NCI-H187 (cell line): Measurements from ENCODE around the gene ETNK2.
A peak's percentile ranks its signal among the peaks of the same experiment; 100 is the strongest.

Experiments
- DNase-seq, 2 experiments: peaks; one replicate each; lab custom pipeline; 2025; lab: John Stamatoyannopoulos, UW

ETNK2 gene

GRCh38 chr1:204151552-204152309 lies at the start of gene ETNK2:
Gene ETNK2 (minus strand): TSS chr1:204152044. CDS start chr1:204151852, 192 bp downstream.
- DNase-seq, result peak; percentile 34 to 75

- DNase-seq, result no peak
Observed at GRCh38 chr1:204201348-204202040, 49.6 kb upstream of the ETNK2 start.

- DNase-seq, result no peak
Observed at GRCh38 chr1:204199579-204199978, 47.7 kb upstream of the ETNK2 start.

- no peak for DNase-seq
Observed at GRCh38 chr1:204198348-204199340, 46.8 kb upstream of the ETNK2 start.

- no peak for DNase-seq
Observed at GRCh38 chr1:204197068-204197467, 45.2 kb upstream of the ETNK2 start.

GRCh38 chr1:204196068-204196795 lies 44.4 kb upstream of the ETNK2 start, which contains the start of gene KISS1:
Gene KISS1 (minus strand): TSS chr1:204196491. CDS start chr1:204192876, 3,615 bp downstream.
- no peak for DNase-seq

GRCh38 chr1:204194771-204195170 lies 42.9 kb upstream of the ETNK2 start:
- DNase-seq, result no peak

- DNase-seq, result no peak
Observed at GRCh38 chr1:204194080-204194479, 42.2 kb upstream of the ETNK2 start.

- no peak for DNase-seq
Observed at GRCh38 chr1:204192589-204193352, 40.9 kb upstream of the ETNK2 start.

- DNase-seq, result no peak
Observed at GRCh38 chr1:204192046-204192445, 40.2 kb upstream of the ETNK2 start.

GRCh38 chr1:204191456-204191855 lies 39.6 kb upstream of the ETNK2 start:
- no peak for DNase-seq

GRCh38 chr1:204190212-204191211 lies 38.7 kb upstream of the ETNK2 start:
- no peak for DNase-seq

GRCh38 chr1:204188959-204189639 lies 37.3 kb upstream of the ETNK2 start:
- no peak for DNase-seq

- no peak for DNase-seq
Observed at GRCh38 chr1:204186597-204186996, 34.8 kb upstream of the ETNK2 start.

GRCh38 chr1:204181116-204181515 lies 29.3 kb upstream of the ETNK2 start:
- no peak for DNase-seq

GRCh38 chr1:204180133-204180532 lies 28.3 kb upstream of the ETNK2 start:
- DNase-seq, result no peak

GRCh38 chr1:204178487-204179281 lies 26.8 kb upstream of the ETNK2 start:
- no peak for DNase-seq

- DNase-seq, result no peak
Observed at GRCh38 chr1:204177133-204177532, 25.3 kb upstream of the ETNK2 start.
